GM18526 (cell line): ENCODE results near the gene CSF2.

Experiments
- POLR2A ChIP-seq: IDR thresholded peaks from 3 replicates; pipeline ENCODE4 v1.6.1; 2011; ENCODE audit not compliant: insufficient read length; ENCODE audit errors: extremely low read depth

Gene CSF2

GRCh38 chr5:132087176-132087575 is 13.6 kb downstream of the CSF2 start:
- TF ChIP-seq POLR2A: no peak

DNA sequence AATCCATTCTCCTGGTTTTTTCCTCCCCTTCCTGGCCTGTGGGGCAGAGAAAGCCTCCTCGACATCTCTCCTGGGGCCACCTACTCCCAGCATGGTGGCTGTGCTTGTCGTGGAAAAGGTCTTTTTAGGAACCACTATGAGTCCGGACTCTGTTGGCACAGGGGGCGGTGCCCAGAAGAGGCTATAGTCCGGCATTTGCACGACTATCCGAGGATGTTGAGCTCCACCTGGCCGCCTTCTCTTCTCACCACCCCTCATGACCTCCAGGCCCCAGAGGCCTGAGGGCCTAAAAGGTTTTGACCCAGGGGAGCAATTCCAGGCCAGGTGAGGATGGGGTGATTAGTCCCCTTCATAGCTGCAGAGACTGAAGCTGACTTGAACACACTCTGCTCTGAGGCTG is 14.1 kb downstream of the CSF2 start:
- TF ChIP-seq POLR2A: no peak

DNA sequence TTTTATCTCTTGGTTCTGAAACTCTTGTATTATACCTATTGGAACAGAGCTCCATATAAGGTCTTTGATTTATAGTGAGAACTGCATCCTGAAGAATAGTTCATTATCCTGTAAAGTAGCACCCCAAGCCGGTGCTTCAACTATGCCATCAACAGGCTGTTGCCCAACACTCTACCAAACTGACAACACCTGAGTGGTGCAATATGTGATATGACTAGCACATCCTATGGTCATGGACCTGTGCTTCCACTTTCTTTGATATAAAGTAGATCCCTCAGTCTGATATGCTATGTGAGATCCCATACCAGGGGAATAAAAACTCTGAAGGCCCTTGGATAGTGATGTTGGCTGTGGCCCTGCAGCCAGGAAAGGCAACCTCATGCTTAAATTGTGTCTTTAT is 15.8 kb downstream of the CSF2 start:
- no peak for TF ChIP-seq POLR2A

- TF ChIP-seq POLR2A: no peak
Observed at GRCh38 chr5:132090107-132090506, 16.5 kb downstream of the CSF2 start.

GRCh38 chr5:132093271-132093670 is 19.7 kb downstream of the CSF2 start:
- no peak for TF ChIP-seq POLR2A

- no peak for TF ChIP-seq POLR2A
Observed at GRCh38 chr5:132094393-132095076, 20.9 kb downstream of the CSF2 start.

GRCh38 chr5:132095077-132095410 is 21.5 kb downstream of the CSF2 start:
- no peak for TF ChIP-seq POLR2A

GRCh38 chr5:132095424-132095972 is 21.9 kb downstream of the CSF2 start:
- no peak for TF ChIP-seq POLR2A

GRCh38 chr5:132096904-132097303 is 23.3 kb downstream of the CSF2 start:
- no peak for TF ChIP-seq POLR2A

- no peak for TF ChIP-seq POLR2A
Observed at GRCh38 chr5:132098151-132098594, 24.6 kb downstream of the CSF2 start.

DNA sequence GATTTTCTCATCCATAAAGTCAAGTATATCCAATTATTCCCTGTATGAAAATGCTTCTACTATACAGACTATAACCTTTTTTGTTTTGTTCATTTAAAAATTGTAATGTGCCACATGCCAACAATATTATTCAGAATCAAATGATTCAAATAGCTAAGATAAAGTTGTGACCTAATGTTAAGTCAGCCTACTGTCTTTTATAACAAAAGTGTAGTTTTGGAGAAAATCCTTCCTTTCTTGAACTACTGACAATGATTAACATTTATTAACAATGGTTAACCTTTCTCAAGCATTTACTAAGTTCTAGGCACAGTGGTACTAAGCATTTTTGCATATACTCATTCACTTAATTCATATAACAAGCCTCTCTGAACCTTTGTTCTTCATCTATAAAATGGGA is 25.0 kb downstream of the CSF2 start:
- no peak for TF ChIP-seq POLR2A

- no peak for TF ChIP-seq POLR2A
Observed at GRCh38 chr5:132099076-132099748, 25.6 kb downstream of the CSF2 start.

GRCh38 chr5:132099905-132100304 is 26.3 kb downstream of the CSF2 start:
- no peak for TF ChIP-seq POLR2A

DNA sequence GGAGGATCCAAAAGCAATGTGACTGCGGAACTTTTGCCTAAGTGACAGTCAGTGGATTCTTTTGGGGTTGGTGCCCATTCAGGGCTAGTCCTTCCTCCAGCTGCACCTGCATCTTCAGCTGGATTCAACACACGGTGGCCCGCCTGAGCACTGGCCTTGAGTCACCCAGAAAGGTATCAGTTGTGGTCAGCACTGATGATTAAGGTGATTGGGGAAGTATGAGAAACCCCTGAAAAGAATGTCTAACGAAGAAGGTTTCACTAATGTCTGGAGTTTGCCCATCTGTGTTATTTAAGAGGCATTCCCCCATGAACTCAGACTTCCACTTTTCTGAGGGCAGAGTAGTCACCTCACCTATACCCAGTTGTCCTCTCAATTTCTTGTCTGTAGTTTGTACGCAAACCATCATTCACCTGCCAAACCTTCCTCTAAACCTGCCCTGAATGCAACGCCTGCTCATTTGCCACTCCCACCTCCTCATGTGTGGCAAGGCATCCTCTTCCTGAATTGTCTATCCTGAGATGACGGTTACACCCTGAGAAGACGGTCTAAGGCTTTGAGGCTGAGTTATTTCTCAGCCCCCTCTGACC is 27.2 kb downstream of the CSF2 start:
- TF ChIP-seq POLR2A: no peak

DNA sequence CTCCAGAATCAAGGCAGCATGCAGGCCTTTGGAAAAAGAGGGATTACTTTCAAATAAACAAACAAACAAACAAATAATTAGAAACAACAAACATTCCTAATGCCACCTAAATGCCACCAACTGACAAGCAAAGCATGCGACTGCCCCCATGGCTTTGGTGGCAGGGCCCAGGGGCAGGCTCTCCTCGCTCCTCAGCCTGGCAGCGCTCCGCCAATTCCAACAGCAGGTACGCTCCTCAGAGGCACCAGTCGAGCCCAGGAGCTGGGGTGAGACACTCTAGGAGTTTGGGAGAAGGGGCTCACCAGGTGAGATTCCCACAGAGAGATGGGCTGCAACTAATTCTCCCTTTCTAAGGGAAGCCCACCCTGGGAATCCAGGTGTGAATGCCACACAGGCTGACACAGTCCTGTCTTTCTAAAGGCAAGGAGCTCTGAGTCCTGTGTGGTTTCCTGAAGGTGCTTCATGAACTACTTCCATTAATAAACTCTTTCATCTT is 27.8 kb downstream of the CSF2 start:
- TF ChIP-seq POLR2A: no peak

- no peak for TF ChIP-seq POLR2A
Observed at GRCh38 chr5:132102101-132102701, 28.6 kb downstream of the CSF2 start.
